ENCODE results near the gene SUOX.

Gene SUOX

GRCh38 chr12:56017181-56017580 lies 20.1 kb downstream of the SUOX start:
- no peaks in the 10 kb centered on the region for H3K27me3 ChIP-seq (ENCODE audit: insufficient read depth, low read length)
- no peaks in the 10 kb centered on the region for H3K9me3 ChIP-seq (ENCODE audit: low read length)
- no peak overlapping the region for H2AFZ ChIP-seq (ENCODE audit: low read depth, low read length)
- H3K4me3 ChIP-seq (ENCODE audit: low read length) = no peak overlapping the region
- H3K36me3 ChIP-seq (ENCODE audit: insufficient read depth, low read length) = peaks cover 4% of the 10 kb centered on the region
- peaks cover 17% of the 10 kb centered on the region for H3K4me1 ChIP-seq (ENCODE audit: insufficient read depth, low read length)

GRCh38 chr12:56018356-56018755 lies 21.3 kb downstream of the SUOX start:
- Histone ChIP-seq H3K4me3 (ENCODE audit: low read length) (no peak overlapping the region), H3K9me3 (ENCODE audit: low read length) (no peaks in the 10 kb centered on the region), H3K27me3 (ENCODE audit: insufficient read depth, low read length) (no peaks in the 10 kb centered on the region), H2AFZ (ENCODE audit: low read depth, low read length) (no peak overlapping the region), H3K36me3 (ENCODE audit: insufficient read depth, low read length) (peaks cover 4% of the 10 kb centered on the region), H3K4me1 (ENCODE audit: insufficient read depth, low read length) (peaks cover 27% of the 10 kb centered on the region)

GRCh38 chr12:56020423-56021184 lies 23.5 kb downstream of the SUOX start, which contains the start of gene IKZF4:
Gene IKZF4 (plus strand): TSS chr12:56021043. CDS start chr12:56021494, 451 bp downstream.
- no peaks in the 10 kb centered on the region for H3K27me3 ChIP-seq (ENCODE audit: insufficient read depth, low read length)
- peak within 1 kb of the TSS; percentile 75 for H3K4me3 ChIP-seq (ENCODE audit: low read length)
- peaks cover 23% of the 10 kb centered on the region for H3K36me3 ChIP-seq (ENCODE audit: insufficient read depth, low read length)
- no peak within 1 kb of the TSS for H2AFZ ChIP-seq (ENCODE audit: low read depth, low read length)
- peaks cover 32% of the 10 kb centered on the region for H3K4me1 ChIP-seq (ENCODE audit: insufficient read depth, low read length)
- H3K9me3 ChIP-seq (ENCODE audit: low read length) = no peaks in the 10 kb centered on the region

- H3K36me3 ChIP-seq (ENCODE audit: insufficient read depth, low read length) = peaks cover 35% of the 10 kb centered on the region
- H3K27me3 ChIP-seq (ENCODE audit: insufficient read depth, low read length) = no peaks in the 10 kb centered on the region
- peaks cover 32% of the 10 kb centered on the region for H3K4me1 ChIP-seq (ENCODE audit: insufficient read depth, low read length)
- H3K9me3 ChIP-seq (ENCODE audit: low read length) = no peaks in the 10 kb centered on the region
- peak overlapping the region; percentile 75 for H3K4me3 ChIP-seq (ENCODE audit: low read length)
- H2AFZ ChIP-seq (ENCODE audit: low read depth, low read length) = no peak overlapping the region
Observed at GRCh38 chr12:56021889-56022497, 24.9 kb downstream of the SUOX start.

DNA sequence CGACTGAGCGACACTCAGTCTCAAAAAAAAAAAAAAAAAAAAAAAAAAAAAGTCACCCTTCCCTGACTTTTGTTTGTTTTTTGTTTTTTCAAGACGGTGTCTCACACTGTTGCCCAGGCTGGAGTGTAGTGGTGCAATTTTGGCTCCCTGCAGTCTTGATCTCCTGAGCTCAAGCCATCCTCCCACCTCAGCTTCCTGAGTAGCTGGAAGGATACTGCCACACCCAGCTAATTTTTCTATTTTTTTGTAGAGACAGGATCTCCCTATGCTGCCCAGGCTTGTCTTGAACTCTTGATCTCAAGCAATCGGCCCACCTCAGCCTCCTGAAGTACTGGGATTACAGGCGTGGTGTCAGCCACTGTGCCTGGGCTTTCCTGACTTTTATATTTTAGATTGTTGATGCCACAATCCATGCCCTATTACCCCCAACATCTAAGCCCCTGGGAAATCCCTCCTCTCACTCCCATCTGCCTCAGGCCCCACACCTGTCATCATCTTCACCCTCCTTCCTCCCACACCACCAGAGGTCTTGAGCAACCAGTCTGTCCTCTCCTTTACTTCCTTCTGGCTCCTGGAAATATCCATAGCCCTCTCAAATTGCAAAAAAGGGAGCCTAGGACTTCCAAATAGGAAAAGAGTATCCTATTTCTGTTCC lies 31.6 kb downstream of the SUOX start:
- Histone ChIP-seq H3K4me3 (ENCODE audit: low read length) (no peak overlapping the region), H3K27me3 (ENCODE audit: insufficient read depth, low read length) (no peaks in the 10 kb centered on the region), H3K4me1 (ENCODE audit: insufficient read depth, low read length) (peaks cover 2% of the 10 kb centered on the region), H3K36me3 (ENCODE audit: insufficient read depth, low read length) (peaks cover 85% of the 10 kb centered on the region), H3K9me3 (ENCODE audit: low read length) (no peaks in the 10 kb centered on the region), H2AFZ (ENCODE audit: low read depth, low read length) (no peak overlapping the region)

- H3K9me3 ChIP-seq (ENCODE audit: low read length) = no peaks in the 10 kb centered on the region
- H3K27me3 ChIP-seq (ENCODE audit: insufficient read depth, low read length) = no peaks in the 10 kb centered on the region
- no peaks in the 10 kb centered on the region for H3K4me1 ChIP-seq (ENCODE audit: insufficient read depth, low read length)
- H3K36me3 ChIP-seq (ENCODE audit: insufficient read depth, low read length) = peaks cover 84% of the 10 kb centered on the region
- H3K4me3 ChIP-seq (ENCODE audit: low read length) = no peak overlapping the region
- no peak overlapping the region for H2AFZ ChIP-seq (ENCODE audit: low read depth, low read length)
Observed at GRCh38 chr12:56029166-56029519, 32.1 kb downstream of the SUOX start.

DNA sequence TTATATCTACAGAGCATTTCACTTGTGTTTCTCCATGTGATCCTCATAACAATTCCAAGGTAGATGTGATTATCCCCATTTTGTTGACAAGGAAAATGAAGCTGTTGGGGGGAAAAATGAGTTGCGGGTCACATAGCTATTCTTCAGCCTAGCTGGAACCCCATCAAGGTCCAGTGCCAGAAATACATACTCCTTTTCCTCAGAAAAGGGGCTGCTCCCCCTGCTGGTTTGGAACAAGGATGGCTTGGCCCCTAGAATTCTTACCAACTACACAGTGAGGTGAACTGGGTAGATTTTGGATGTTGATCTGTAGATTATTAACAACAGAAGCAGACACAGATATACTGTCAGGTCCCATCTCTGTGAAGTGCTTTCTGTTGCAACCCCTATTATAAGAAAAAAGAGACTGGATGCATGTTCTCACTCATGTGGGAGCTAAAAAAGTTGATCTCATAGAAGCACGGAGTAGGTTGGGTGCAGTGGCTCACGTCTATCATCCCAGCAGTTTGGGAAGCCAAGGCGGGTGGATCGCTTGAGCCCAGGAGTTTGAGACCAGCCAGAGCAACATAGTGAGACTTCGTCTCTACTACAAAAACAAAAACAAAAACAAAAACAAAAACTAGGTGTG lies 32.7 kb downstream of the SUOX start:
- Histone ChIP-seq H3K27me3 (ENCODE audit: insufficient read depth, low read length) (no peaks in the 10 kb centered on the region), H3K36me3 (ENCODE audit: insufficient read depth, low read length) (peaks cover 84% of the 10 kb centered on the region), H3K4me3 (ENCODE audit: low read length) (no peak overlapping the region), H3K4me1 (ENCODE audit: insufficient read depth, low read length) (no peaks in the 10 kb centered on the region), H3K9me3 (ENCODE audit: low read length) (no peaks in the 10 kb centered on the region), H2AFZ (ENCODE audit: low read depth, low read length) (no peak overlapping the region)

- H3K9me3 ChIP-seq (ENCODE audit: low read length) = no peaks in the 10 kb centered on the region
- no peaks in the 10 kb centered on the region for H3K27me3 ChIP-seq (ENCODE audit: insufficient read depth, low read length)
- H3K4me1 ChIP-seq (ENCODE audit: insufficient read depth, low read length) = no peaks in the 10 kb centered on the region
- no peak overlapping the region for H3K4me3 ChIP-seq (ENCODE audit: low read length)
- H3K36me3 ChIP-seq (ENCODE audit: insufficient read depth, low read length) = peaks cover 87% of the 10 kb centered on the region
- no peak overlapping the region for H2AFZ ChIP-seq (ENCODE audit: low read depth, low read length)
Observed at GRCh38 chr12:56031987-56032386, 34.9 kb downstream of the SUOX start.

DNA sequence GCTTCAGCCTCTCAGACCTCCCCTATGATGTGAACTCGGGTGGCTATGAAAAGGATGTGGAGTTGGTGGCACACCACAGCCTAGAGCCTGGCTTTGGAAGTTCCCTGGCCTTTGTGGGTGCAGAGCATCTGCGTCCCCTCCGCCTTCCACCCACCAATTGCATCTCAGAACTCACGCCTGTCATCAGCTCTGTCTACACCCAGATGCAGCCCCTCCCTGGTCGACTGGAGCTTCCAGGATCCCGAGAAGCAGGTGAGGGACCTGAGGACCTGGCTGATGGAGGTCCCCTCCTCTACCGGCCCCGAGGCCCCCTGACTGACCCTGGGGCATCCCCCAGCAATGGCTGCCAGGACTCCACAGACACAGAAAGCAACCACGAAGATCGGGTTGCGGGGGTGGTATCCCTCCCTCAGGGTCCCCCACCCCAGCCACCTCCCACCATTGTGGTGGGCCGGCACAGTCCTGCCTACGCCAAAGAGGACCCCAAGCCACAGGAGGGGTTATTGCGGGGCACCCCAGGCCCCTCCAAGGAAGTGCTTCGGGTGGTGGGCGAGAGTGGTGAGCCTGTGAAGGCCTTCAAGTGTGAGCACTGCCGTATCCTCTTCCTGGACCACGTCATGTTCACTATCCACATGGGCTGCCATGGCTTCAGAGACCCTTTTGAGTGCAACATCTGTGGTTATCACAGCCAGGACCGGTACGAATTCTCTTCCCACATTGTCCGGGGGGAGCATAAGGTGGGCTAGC lies 37.7 kb downstream of the SUOX start:
- Histone ChIP-seq H3K36me3 (ENCODE audit: insufficient read depth, low read length) (peaks cover 82% of the 10 kb centered on the region), H2AFZ (ENCODE audit: low read depth, low read length) (no peak overlapping the region), H3K9me3 (ENCODE audit: low read length) (no peaks in the 10 kb centered on the region), H3K27me3 (ENCODE audit: insufficient read depth, low read length) (no peaks in the 10 kb centered on the region), H3K4me1 (ENCODE audit: insufficient read depth, low read length) (peaks cover 5% of the 10 kb centered on the region), H3K4me3 (ENCODE audit: low read length) (no peak overlapping the region)

GRCh38 chr12:56037161-56037560 lies 40.1 kb downstream of the SUOX start:
- H3K9me3 ChIP-seq (ENCODE audit: low read length) = no peaks in the 10 kb centered on the region
- no peak overlapping the region for H3K4me3 ChIP-seq (ENCODE audit: low read length)
- no peaks in the 10 kb centered on the region for H3K27me3 ChIP-seq (ENCODE audit: insufficient read depth, low read length)
- no peak overlapping the region for H2AFZ ChIP-seq (ENCODE audit: low read depth, low read length)
- peaks cover 63% of the 10 kb centered on the region for H3K36me3 ChIP-seq (ENCODE audit: insufficient read depth, low read length)
- peaks cover 8% of the 10 kb centered on the region for H3K4me1 ChIP-seq (ENCODE audit: insufficient read depth, low read length)

DNA sequence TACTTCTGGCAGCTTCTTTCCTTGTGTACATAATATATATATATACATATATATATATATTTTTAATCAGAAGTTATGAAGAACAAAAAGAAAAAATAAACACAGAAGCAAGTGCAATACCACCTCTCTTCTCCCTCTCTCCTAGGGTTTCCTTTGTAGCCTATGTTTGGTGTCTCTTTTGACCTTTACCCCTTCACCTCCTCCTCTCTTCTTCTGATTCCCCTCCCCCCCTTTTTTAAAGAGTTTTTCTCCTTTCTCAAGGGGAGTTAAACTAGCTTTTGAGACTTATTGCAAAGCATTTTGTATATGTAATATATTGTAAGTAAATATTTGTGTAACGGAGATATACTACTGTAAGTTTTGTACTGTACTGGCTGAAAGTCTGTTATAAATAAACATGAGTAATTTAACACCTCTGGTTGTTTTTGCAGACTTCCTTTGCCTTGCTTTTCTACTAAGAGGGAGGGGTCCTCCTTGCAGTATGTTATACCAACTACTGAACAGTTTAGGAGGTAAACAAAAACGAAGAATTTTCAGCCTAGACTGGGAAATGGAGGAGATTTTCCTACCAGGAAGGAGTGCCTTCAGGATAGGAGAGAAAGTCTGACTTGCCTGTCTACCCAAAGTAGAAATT lies 41.1 kb downstream of the SUOX start:
- peaks cover 14% of the 10 kb centered on the region for H3K4me1 ChIP-seq (ENCODE audit: insufficient read depth, low read length)
- no peak overlapping the region for H2AFZ ChIP-seq (ENCODE audit: low read depth, low read length)
- H3K4me3 ChIP-seq (ENCODE audit: low read length) = no peak overlapping the region
- H3K9me3 ChIP-seq (ENCODE audit: low read length) = no peaks in the 10 kb centered on the region
- peaks cover 57% of the 10 kb centered on the region for H3K36me3 ChIP-seq (ENCODE audit: insufficient read depth, low read length)
- no peaks in the 10 kb centered on the region for H3K27me3 ChIP-seq (ENCODE audit: insufficient read depth, low read length)

DNA sequence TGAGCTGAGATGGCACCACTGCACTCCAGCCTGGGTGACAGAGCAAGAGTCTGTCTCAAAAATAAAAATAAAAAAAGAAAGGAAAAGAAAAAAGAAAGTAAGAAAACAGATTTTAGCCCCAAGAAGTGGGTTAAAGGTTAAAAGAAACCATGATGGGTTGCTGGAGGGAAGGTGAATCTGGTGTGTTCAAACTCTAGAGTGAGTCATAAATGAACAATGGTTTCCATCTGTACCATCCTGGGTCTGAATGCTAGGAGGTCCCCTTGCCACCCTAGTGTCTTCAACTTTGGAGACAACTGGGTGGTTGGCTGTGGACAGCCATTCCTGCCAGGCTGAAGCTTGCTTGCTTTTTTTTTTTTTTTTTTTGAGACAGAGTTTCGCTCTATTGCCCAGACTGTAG lies 43.1 kb downstream of the SUOX start:
- Histone ChIP-seq H3K4me1 (ENCODE audit: insufficient read depth, low read length) (peaks cover 20% of the 10 kb centered on the region), H3K9me3 (ENCODE audit: low read length) (no peaks in the 10 kb centered on the region), H3K27me3 (ENCODE audit: insufficient read depth, low read length) (no peaks in the 10 kb centered on the region), H3K4me3 (ENCODE audit: low read length) (no peak overlapping the region), H3K36me3 (ENCODE audit: insufficient read depth, low read length) (peaks cover 62% of the 10 kb centered on the region), H2AFZ (ENCODE audit: low read depth, low read length) (no peak overlapping the region)

Measured in neuron (in vitro differentiated cells).